K562 (cell line): ENCODE results near the gene TNNT2. TPM values are rescaled to one million over a fixed set of nuclear protein-coding genes. Genes with fewer than 3 reads are reported as not detected.

Source experiments
- ATAC-seq: fragments of 200-7000 bp; cut with Tn5 transposase; 3 replicates; pipeline ENCODE4 v1.9.1; 2020; ENCODE audit warnings: moderate library complexity
- BruUV-seq: library from RNA; stranded (reverse); fragments of 400-500 nt; replicated peaks from 2 replicates; lab custom pipeline; 2021; lab: Mats Ljungman, UMichigan
- CTCF ChIA-PET: fragments of 300-600 bp; formaldehyde crosslinking; extraction: SDS; loops from one replicate; lab custom pipeline; 2021; ENCODE audit warnings: low intra/inter-chr PET ratio; lab: Yijun Ruan, JAX
- POLR2A ChIA-PET: fragments of 300-600, 350-650 bp; sonication (Branson Sonifier 250); formaldehyde crosslinking; extraction: SDS; loops from one replicate; lab custom pipeline; 2021; ENCODE audit warnings: antibody characterized with exemption, inconsistent platforms; lab: Yijun Ruan, JAX
- DNase-seq, 4 experiments: peaks; one replicate each; pipeline versions ENCODE4 v3.0.0 to v3.0.0-alpha.2; 2011 to 2018; ENCODE audit warnings: low spot score in 3 of 4, mixed read lengths in 3 of 4; ENCODE audit errors: extremely low read depth in 1 of 4
- FAIRE-seq: peaks from 2 replicates; lab custom pipeline; 2011; peaks lifted over from hg19 to GRCh38; lab: Jason Lieb, UNC
- H2AFZ ChIP-seq: 2 replicates; pipeline ENCODE4 v1.6.0; 2011; ENCODE audit warnings: low read depth, low read length, control low read depth, inconsistent platforms
- H3K27ac ChIP-seq: fragments of 200-600 bp; 3 replicates; pipeline ENCODE4 v1.8.0; 2011; ENCODE audit warnings: low read depth, mild to moderate bottlenecking, control low read depth, inconsistent platforms, low read length, moderate library complexity, mixed read lengths; ENCODE audit errors: extremely low read depth
- H3K27me3 ChIP-seq, 2 experiments: fragments of 300-600 bp in 1 of 2; 2 replicates in 1 of 2; 3 replicates in 1 of 2; pipeline versions ENCODE4 v1.6.0 to v1.8.0; 2011; ENCODE audit warnings: inconsistent platforms in 2 of 2, low read length in 2 of 2, mild to moderate bottlenecking in 1 of 2, mixed read lengths in 1 of 2, moderate library complexity in 1 of 2; ENCODE audit not compliant: control insufficient read depth in 2 of 2, insufficient read depth in 2 of 2
- H3K36me3 ChIP-seq: fragments of 300-600 bp; 3 replicates; pipeline ENCODE4 v1.8.0; 2011; ENCODE audit warnings: mild to moderate bottlenecking, low read length, inconsistent platforms; ENCODE audit not compliant: control insufficient read depth, insufficient read depth
- H3K4me1 ChIP-seq, 2 experiments: fragments of 200-600 bp in 1 of 2; replicated peaks in 1 of 2; 2 replicates in 1 of 2; 3 replicates in 1 of 2; pipeline versions ENCODE4 v1.5.1 to v1.8.0; 2011; ENCODE audit warnings: inconsistent platforms in 2 of 2, low read length in 2 of 2, mild to moderate bottlenecking in 1 of 2, mixed read lengths in 1 of 2, moderate library complexity in 1 of 2; ENCODE audit not compliant: control insufficient read depth in 2 of 2, insufficient read depth in 2 of 2
- H3K4me2 ChIP-seq: 2 replicates; pipeline ENCODE4 v1.6.1; 2011; ENCODE audit warnings: low read length, control low read depth, inconsistent platforms, mixed read lengths; ENCODE audit not compliant: insufficient read depth
- H3K4me3 ChIP-seq: fragments of 200-600 bp; sonication (generic), shearing (Covaris generic); 2 replicates; pipeline ENCODE4 v1.5.1; 2016; ENCODE audit warnings: control low read depth, inconsistent platforms
- H3K79me2 ChIP-seq: fragments of 200-600 bp; 3 replicates; pipeline ENCODE4 v1.8.0; 2011; ENCODE audit warnings: low read length, inconsistent platforms; ENCODE audit not compliant: control insufficient read depth, insufficient read depth
- H3K9ac ChIP-seq, 2 experiments: 2 replicates each; pipeline versions ENCODE4 v1.6.0 to v1.6.1; 2011; ENCODE audit warnings: low read depth in 2 of 2, low read length in 2 of 2, control low read depth in 1 of 2, inconsistent platforms in 1 of 2, mild to moderate bottlenecking in 1 of 2, mixed read lengths in 1 of 2; ENCODE audit not compliant: insufficient read depth in 1 of 2
- H3K9me1 ChIP-seq: one replicate; pipeline ENCODE4 v1.6.0; 2011; ENCODE audit warnings: inconsistent platforms, mild to moderate bottlenecking, low read length, moderate library complexity; ENCODE audit not compliant: control insufficient read depth, insufficient read depth
- H3K9me3 ChIP-seq: replicated peaks from 2 replicates; pipeline ENCODE4 v1.5.1; 2011; ENCODE audit warnings: low read depth, low read length, inconsistent platforms; ENCODE audit not compliant: control insufficient read depth, insufficient read depth
- H4K20me1 ChIP-seq: replicated peaks from 2 replicates; pipeline ENCODE4 v1.6.1; 2011; ENCODE audit warnings: low read length, inconsistent platforms, mixed read lengths; ENCODE audit not compliant: control insufficient read depth, insufficient read depth
- DDX20 ChIP-seq: fragments of 450-650 bp; IDR thresholded peaks from 2 replicates; pipeline ENCODE4 v1.6.1; 2016; ENCODE audit warnings: missing genetic modification characterization, low read depth, mild to moderate bottlenecking, missing compliant biosample characterization, moderate library complexity
- KLF16 ChIP-seq: IDR thresholded peaks from 2 replicates; pipeline ENCODE4 v1.6.1; 2016; ENCODE audit warnings: antibody characterized with exemption
- NR2C1 ChIP-seq, 2 experiments: fragments of 450-650 bp; IDR thresholded peaks; 2 replicates each; pipeline ENCODE4 v1.6.1; 2017; ENCODE audit warnings: mild to moderate bottlenecking in 2 of 2, antibody characterized with exemption in 1 of 2, inconsistent platforms in 1 of 2, missing compliant biosample characterization in 1 of 2, missing genetic modification characterization in 1 of 2
- RAD21 ChIP-seq, 2 experiments: fragments of 250-450 bp in 1 of 2; fragments of 450-650 bp in 1 of 2; sonication (Bioruptor Pico) in 1 of 2; formaldehyde crosslinking in 1 of 2; IDR thresholded peaks in 1 of 2; conservative IDR thresholded peaks in 1 of 2; 2 replicates each; pipeline versions ENCODE4 v1.4.0 to v1.8.0; 2020 to 2022; ENCODE audit warnings: mild to moderate bottlenecking in 2 of 2, moderate library complexity in 1 of 2
- SMC3 ChIP-seq: conservative IDR thresholded peaks from 2 replicates; pipeline ENCODE4 v1.6.1; 2011; ENCODE audit warnings: low read depth, low read length, improper control_type of control experiment; ENCODE audit not compliant: insufficient read depth
- XRCC5 ChIP-seq: fragments of 200-400 bp; formaldehyde crosslinking; IDR thresholded peaks from 2 replicates; pipeline ENCODE4 v1.6.1; 2017; ENCODE audit warnings: low read depth, mild to moderate bottlenecking, low read length
- ZNF232 ChIP-seq: sonication (generic); formaldehyde crosslinking; IDR thresholded peaks from 2 replicates; pipeline ENCODE4 v1.8.0; 2022; ENCODE audit warnings: mild to moderate bottlenecking, missing genetic modification reagents
- WGBS: fragments of 100-300 bp; shearing (Covaris generic); methylation state at CpG from one replicate; pipeline ENCODE4 v1.1.6; 2016; ENCODE audit warnings: low coverage, mixed read lengths; ENCODE audit not compliant: insufficient coverage; ENCODE audit errors: missing lambda C conversion rate; 5-methylcytosine and 5-hydroxymethylcytosine counted together
- in situ Hi-C: fragments of 300-500 bp; cut with MboI; formaldehyde crosslinking; loops from 4 replicates; pipeline ENCODE4 v1.15.0; 2018; ENCODE audit warnings: inconsistent platforms, mixed read lengths
- intact Hi-C: fragments of 100-400 bp; cut with micrococcal nuclease; formaldehyde crosslinking; loops from 2 replicates; pipeline ENCODE4 v1.14.2; 2022
- polyA plus RNA-seq, 8 experiments: library from polyadenylated mRNA; depleted of rRNA in 4 of 8; stranded (reverse) in 5 of 8; unstranded in 3 of 8; fragments of >200 nt; fragmentation: Nextera tagmentation in 2 of 8; fragmentation: Illumina TruSeq in 1 of 8; extraction: Ambion mirVana in 2 of 8; extraction: Trizol in 1 of 8; gene quantifications; 2 replicates each; pipeline versions ENCODE4 v1.2.1 to v1.2.3, GENCODE V29; 2011 to 2014; ENCODE audit warnings: inconsistent platforms in 1 of 8, missing spikeins in 1 of 8
- total RNA-seq, 7 experiments: library from RNA; depleted of rRNA in 6 of 7; stranded (reverse); fragments of >200 nt in 6 of 7; fragmentation: Illumina TruSeq in 2 of 7; extraction: Trizol in 2 of 7; gene quantifications; 2 replicates each; pipeline versions ENCODE4 v1.2.1 to v1.2.3, GENCODE V29; 2011 to 2021; ENCODE audit warnings: low replicate concordance in 1 of 7
- TF ChIP-seq, protein P1 (sequence below): fragments of 250-450 bp; sonication (Bioruptor Pico); IDR thresholded peaks from 2 replicates; pipeline ENCODE4 v1.8.0; 2021; ENCODE audit warnings: mild to moderate bottlenecking, moderate library complexity
- TF ChIP-seq, protein P2 (sequence below), 3 experiments: IDR thresholded peaks in 2 of 3; conservative IDR thresholded peaks in 1 of 3; 2 replicates each; pipeline ENCODE4 v1.5.1; 2011 to 2012; ENCODE audit warnings: low read length in 3 of 3, mild to moderate bottlenecking in 3 of 3, control low read depth in 2 of 3, improper control_type of control experiment in 1 of 3, inconsistent platforms in 1 of 3, low read depth in 1 of 3, mixed read lengths in 1 of 3, moderate library complexity in 1 of 3; ENCODE audit not compliant: insufficient read depth in 2 of 3
- TF ChIP-seq, protein P3 (sequence below): IDR thresholded peaks from 2 replicates; pipeline ENCODE4 v1.6.1; 2011; ENCODE audit warnings: borderline replicate concordance, low read depth, mild to moderate bottlenecking, moderate library complexity, low read length; ENCODE audit not compliant: insufficient read depth, poor library complexity, severe bottlenecking
- TF ChIP-seq, protein P4 (sequence below): fragments of 200-800 bp; sonication (Bioruptor generic); IDR thresholded peaks from 2 replicates; pipeline ENCODE4 v1.6.1; 2017; ENCODE audit warnings: missing genetic modification characterization, missing compliant biosample characterization

The TNNT2 gene
- total and polyA plus RNA-seq, 9 of the 15 experiments (the other 6 are each of a cell fraction or from before 2014, with no cell fraction given) = not detected

DNA sequence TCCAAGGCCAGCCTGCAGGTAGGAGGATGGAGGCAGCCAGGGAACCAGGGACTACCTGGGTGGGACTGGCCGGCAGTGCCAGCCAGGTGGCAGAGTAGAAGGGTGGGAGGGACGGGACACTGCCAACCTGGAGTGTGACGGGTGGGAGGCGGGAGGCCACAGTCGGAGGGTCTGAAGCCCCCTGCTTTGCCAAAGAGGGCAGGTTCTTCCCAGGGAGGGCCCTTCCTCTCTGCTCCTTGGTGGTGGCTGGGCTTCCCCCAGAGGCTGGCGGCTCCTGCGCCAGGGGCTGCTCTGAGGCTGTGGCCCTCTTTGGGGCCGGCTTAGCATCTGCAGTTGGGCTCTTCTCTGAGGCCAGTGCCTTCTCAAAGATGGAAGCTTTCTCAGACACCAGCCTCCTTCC, 8.7 kb upstream of the TNNT2 start (continued):
- TF ChIP-seq, protein P1, sequence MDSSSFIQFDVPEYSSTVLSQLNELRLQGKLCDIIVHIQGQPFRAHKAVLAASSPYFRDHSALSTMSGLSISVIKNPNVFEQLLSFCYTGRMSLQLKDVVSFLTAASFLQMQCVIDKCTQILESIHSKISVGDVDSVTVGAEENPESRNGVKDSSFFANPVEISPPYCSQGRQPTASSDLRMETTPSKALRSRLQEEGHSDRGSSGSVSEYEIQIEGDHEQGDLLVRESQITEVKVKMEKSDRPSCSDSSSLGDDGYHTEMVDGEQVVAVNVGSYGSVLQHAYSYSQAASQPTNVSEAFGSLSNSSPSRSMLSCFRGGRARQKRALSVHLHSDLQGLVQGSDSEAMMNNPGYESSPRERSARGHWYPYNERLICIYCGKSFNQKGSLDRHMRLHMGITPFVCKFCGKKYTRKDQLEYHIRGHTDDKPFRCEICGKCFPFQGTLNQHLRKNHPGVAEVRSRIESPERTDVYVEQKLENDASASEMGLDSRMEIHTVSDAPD = no peak
- TF ChIP-seq NR2C1 (IDR thresholded peaks at IDR 0.05) (no peak), NR2C1 (tag; IDR thresholded peaks at IDR 0.05) (no peak)

DNA sequence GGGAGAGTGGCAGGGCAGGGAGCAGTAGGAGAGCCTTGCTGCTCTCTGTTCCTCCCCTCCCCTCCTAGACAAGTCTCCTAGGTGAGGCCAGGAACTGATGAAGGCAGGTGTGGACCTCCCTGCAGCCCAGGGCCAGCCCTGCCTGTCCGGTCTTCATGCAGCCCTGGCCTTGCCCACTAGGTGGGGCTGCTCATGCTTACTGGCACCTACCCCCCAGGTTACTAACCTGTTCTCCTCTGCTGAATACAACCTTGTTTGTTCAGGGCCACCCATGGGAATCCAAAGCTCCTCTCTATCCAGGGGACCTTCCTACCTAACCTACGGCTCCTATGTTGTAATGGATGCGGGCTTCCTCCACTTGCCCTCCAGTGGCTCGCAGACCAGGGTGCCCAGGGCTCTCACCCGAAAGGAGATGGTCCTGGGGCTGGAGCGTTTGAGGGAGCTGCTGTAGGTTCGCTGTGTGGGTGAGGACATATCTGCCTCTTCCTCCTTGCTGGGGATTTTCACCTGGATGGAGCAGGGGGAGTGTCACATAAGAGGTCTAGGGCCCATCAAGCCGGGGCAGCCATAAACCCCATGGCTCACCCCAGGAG, 7.9 kb upstream of the TNNT2 start:
- H3K27me3 ChIP-seq = peaks cover 26 to 77% of the 10 kb centered on the region in 2 experiments
- CTCF ChIA-PET = interaction anchor here (0.7 to 1.1 kb wide), 2 partner anchors 22 to 127 kb away, joined by 4 to 5 read pairs; no protein-coding TSS in a partner anchor
- no peak overlapping the region for H2AFZ ChIP-seq
- peak; percentile 72 to 90 (median 86) for DNase-seq
- in situ Hi-C loops (no loop called here), intact Hi-C loops (loop anchor here (1.0 kb wide), 1 partner anchor 23 kb away; no protein-coding TSS in a partner anchor)
- peak; percentile 98 for ATAC-seq
- no peaks in the 10 kb centered on the region for H3K9me3 ChIP-seq
- peaks cover 34% of the 10 kb centered on the region for H4K20me1 ChIP-seq
- H3K4me2 ChIP-seq = no peak overlapping the region
- BruUV-seq = no TSS peak
- no peak overlapping the region for H3K9ac ChIP-seq
- H3K27ac ChIP-seq = no peak overlapping the region
- H3K4me1 ChIP-seq = peaks cover 0 to 3% of the 10 kb centered on the region in 2 experiments; a peak in 1 of 5 replicates
- no peaks in the 10 kb centered on the region for H3K9me1 ChIP-seq
- POLR2A ChIA-PET = interaction anchor here (0.6 to 0.7 kb wide), 2 partner anchors 38 to 764 kb away, joined by 3 read pairs; no protein-coding TSS in a partner anchor
- no peaks in the 10 kb centered on the region for H3K36me3 ChIP-seq
- H3K79me2 ChIP-seq = no peaks in the 10 kb centered on the region
- 2% methylated on average over 8 of the region's 8 CpGs for WGBS
- FAIRE-seq = peak; percentile 92
- H3K4me3 ChIP-seq = no peak overlapping the region
- TF ChIP-seq, protein P2, sequence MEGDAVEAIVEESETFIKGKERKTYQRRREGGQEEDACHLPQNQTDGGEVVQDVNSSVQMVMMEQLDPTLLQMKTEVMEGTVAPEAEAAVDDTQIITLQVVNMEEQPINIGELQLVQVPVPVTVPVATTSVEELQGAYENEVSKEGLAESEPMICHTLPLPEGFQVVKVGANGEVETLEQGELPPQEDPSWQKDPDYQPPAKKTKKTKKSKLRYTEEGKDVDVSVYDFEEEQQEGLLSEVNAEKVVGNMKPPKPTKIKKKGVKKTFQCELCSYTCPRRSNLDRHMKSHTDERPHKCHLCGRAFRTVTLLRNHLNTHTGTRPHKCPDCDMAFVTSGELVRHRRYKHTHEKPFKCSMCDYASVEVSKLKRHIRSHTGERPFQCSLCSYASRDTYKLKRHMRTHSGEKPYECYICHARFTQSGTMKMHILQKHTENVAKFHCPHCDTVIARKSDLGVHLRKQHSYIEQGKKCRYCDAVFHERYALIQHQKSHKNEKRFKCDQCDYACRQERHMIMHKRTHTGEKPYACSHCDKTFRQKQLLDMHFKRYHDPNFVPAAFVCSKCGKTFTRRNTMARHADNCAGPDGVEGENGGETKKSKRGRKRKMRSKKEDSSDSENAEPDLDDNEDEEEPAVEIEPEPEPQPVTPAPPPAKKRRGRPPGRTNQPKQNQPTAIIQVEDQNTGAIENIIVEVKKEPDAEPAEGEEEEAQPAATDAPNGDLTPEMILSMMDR (IDR thresholded peaks at IDR 0.05 in 2 of 3, conservative IDR thresholded peaks at IDR 0.05 in 1 of 3; ENCODE audit: insufficient read depth in 2 of 3, low read depth in 1 of 3, low read length in 3 of 3) = peak; percentile 84 to 95 (median 86)
- TF ChIP-seq SMC3 (peak; percentile 37; the same call in 1 of the 2 replicates), KLF16 (0 out of 2 replicates have a peak, but pooled peaks have one; percentile 44), XRCC5 (peak; percentile 54; the same call in 1 of the 2 replicates), RAD21 (CRISPR knock-in tag; conservative IDR thresholded peaks at IDR 0.05 in 1 of 2, IDR thresholded peaks at IDR 0.05 in 1 of 2) (peak in 1 of 2 experiments; percentile 63; a peak in 2 of 4 replicates), ZNF232 (CRISPR knock-in tag) (0 out of 2 replicates have a peak, but pooled peaks have one; percentile 41), DDX20 (tag) (no peak)
- TF ChIP-seq, protein P3, sequence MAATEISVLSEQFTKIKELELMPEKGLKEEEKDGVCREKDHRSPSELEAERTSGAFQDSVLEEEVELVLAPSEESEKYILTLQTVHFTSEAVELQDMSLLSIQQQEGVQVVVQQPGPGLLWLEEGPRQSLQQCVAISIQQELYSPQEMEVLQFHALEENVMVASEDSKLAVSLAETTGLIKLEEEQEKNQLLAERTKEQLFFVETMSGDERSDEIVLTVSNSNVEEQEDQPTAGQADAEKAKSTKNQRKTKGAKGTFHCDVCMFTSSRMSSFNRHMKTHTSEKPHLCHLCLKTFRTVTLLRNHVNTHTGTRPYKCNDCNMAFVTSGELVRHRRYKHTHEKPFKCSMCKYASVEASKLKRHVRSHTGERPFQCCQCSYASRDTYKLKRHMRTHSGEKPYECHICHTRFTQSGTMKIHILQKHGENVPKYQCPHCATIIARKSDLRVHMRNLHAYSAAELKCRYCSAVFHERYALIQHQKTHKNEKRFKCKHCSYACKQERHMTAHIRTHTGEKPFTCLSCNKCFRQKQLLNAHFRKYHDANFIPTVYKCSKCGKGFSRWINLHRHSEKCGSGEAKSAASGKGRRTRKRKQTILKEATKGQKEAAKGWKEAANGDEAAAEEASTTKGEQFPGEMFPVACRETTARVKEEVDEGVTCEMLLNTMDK = peak; percentile 50
- TF ChIP-seq, protein P4, sequence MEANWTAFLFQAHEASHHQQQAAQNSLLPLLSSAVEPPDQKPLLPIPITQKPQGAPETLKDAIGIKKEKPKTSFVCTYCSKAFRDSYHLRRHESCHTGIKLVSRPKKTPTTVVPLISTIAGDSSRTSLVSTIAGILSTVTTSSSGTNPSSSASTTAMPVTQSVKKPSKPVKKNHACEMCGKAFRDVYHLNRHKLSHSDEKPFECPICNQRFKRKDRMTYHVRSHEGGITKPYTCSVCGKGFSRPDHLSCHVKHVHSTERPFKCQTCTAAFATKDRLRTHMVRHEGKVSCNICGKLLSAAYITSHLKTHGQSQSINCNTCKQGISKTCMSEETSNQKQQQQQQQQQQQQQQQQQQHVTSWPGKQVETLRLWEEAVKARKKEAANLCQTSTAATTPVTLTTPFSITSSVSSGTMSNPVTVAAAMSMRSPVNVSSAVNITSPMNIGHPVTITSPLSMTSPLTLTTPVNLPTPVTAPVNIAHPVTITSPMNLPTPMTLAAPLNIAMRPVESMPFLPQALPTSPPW (CRISPR knock-in tag) = no peak
